Measurements from ENCODE around the gene UGT1A1.

Gene UGT1A1

DNA sequence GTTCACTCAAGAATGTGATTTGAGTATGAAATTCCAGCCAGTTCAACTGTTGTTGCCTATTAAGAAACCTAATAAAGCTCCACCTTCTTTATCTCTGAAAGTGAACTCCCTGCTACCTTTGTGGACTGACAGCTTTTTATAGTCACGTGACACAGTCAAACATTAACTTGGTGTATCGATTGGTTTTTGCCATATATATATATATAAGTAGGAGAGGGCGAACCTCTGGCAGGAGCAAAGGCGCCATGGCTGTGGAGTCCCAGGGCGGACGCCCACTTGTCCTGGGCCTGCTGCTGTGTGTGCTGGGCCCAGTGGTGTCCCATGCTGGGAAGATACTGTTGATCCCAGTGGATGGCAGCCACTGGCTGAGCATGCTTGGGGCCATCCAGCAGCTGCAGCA is at the start of gene UGT1A1:
Gene UGT1A1, plus strand, starts transcription at position 228 of the 400 bp plus-strand sequence. Its CDS starts 18 bp downstream, at position 246.
- TF ChIP-seq, protein P1, sequence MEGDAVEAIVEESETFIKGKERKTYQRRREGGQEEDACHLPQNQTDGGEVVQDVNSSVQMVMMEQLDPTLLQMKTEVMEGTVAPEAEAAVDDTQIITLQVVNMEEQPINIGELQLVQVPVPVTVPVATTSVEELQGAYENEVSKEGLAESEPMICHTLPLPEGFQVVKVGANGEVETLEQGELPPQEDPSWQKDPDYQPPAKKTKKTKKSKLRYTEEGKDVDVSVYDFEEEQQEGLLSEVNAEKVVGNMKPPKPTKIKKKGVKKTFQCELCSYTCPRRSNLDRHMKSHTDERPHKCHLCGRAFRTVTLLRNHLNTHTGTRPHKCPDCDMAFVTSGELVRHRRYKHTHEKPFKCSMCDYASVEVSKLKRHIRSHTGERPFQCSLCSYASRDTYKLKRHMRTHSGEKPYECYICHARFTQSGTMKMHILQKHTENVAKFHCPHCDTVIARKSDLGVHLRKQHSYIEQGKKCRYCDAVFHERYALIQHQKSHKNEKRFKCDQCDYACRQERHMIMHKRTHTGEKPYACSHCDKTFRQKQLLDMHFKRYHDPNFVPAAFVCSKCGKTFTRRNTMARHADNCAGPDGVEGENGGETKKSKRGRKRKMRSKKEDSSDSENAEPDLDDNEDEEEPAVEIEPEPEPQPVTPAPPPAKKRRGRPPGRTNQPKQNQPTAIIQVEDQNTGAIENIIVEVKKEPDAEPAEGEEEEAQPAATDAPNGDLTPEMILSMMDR (IDR thresholded peaks at IDR 0.05): no peak
- H3K4me3 ChIP-seq: no peak within 1 kb of the TSS
- DNase-seq (ENCODE audit: low spot score): no peak
- H3K27ac ChIP-seq: no peak within 1 kb of the TSS

DNA sequence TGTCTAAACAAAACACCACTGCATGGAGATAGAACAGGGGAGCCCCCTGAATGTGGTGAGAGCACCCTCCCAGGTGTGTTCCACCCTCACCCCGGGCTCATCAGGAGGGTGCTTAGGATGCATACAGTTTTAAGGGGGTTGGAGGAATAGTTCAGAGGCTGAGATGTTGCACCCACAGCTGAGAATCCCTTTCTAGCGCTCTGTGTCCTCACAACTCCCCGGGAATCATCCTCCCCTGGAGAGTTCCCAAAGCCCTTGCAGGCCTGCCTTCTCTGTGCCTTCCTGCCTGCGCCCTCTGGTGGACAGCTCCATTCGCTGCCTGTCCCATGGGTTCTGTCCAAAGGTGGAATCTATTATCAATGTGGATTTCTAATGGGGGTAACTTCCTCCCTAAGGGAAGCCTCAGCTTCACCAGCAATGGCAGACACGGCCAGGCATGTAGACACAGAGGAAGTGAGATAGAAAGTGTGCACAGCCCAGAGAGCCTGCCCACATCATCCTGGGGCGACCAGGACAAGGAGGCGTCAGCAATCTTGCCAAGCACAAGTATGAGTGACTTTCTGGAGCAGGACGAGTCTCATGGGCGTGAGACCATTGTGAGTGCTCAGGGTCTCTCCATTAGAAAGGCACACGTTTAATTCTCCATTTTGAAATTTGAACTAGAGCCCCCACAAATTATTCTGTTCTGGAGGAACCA is 48.6 kb upstream of the UGT1A1 start:
- TF ChIP-seq, protein P1 (IDR thresholded peaks at IDR 0.05): peak; percentile 58
- no peak for DNase-seq (ENCODE audit: low spot score)
- Histone ChIP-seq H3K27ac (no peak overlapping the region), H3K4me3 (no peak overlapping the region)

DNA sequence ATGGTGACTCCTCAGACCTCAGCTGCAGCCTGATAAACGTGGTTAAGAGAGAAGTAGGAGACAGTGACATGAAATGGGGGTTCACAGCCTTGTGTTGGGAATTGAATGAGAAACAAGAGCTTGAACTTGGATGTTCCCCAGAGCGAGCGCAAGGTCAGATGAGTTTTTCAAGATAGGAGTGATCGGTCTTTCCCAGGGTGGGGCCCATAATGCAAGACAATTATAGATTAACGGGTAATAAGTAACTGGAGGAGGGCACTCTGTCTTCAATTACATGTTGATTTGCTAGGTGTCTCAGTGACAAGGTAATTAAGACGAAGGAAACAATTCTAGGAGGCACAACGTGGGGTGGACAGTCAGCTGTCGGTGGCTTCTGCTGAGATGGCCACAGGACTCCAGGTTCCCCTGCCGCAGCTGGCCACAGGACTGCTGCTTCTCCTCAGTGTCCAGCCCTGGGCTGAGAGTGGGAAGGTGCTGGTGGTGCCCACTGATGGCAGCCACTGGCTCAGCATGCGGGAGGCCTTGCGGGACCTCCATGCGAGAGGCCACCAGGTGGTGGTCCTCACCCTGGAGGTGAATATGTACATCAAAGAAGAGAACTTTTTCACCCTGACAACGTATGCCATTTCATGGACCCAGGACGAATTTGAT is 47.3 kb upstream of the UGT1A1 start, which contains the start of gene UGT1A5:
Gene UGT1A5, plus strand, starts transcription at position 297 of the 651 bp plus-strand sequence. Its CDS starts 85 bp downstream, at position 382.
- Histone ChIP-seq H3K4me3 (no peak within 1 kb of the TSS), H3K27ac (no peak within 1 kb of the TSS)
- DNase-seq (ENCODE audit: low spot score): no peak
- TF ChIP-seq, protein P1 (IDR thresholded peaks at IDR 0.05): no peak

DNA sequence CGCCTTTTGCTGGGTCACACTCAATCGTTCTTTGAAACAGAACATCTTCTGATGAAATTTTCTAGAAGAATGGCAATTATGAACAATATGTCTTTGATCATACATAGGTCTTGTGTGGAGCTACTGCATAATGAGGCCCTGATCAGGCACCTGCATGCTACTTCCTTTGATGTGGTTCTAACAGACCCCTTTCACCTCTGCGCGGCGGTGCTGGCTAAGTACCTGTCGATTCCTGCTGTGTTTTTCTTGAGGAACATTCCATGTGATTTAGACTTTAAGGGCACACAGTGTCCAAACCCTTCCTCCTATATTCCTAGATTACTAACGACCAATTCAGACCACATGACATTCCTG is 46.8 kb upstream of the UGT1A1 start:
- TF ChIP-seq, protein P1 (IDR thresholded peaks at IDR 0.05): no peak
- H3K4me3 ChIP-seq: no peak overlapping the region
- H3K27ac ChIP-seq: no peak overlapping the region
- DNase-seq (ENCODE audit: low spot score): no peak

DNA sequence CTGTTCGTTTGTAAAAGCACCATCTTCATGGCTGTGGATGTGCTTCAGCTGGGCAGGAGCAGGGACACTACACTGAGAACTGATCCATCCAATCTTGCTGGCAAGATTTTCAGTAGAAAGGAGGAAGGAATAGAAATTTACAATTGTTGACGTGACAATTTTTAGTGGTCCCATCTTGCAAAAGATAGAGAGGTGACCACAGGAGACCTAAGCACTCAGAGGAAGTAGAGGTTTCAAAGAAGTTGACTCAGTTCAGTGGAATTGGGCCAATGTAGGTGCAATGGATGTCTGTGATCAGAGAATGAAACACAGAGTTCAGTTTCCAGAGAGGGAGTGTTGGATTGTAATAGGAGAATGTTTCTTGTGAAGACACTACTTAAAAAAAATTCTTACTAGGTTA is 45.9 kb upstream of the UGT1A1 start:
- no peak for DNase-seq (ENCODE audit: low spot score)
- TF ChIP-seq, protein P1 (IDR thresholded peaks at IDR 0.05): no peak
- Histone ChIP-seq H3K27ac (no peak overlapping the region), H3K4me3 (no peak overlapping the region)

DNA sequence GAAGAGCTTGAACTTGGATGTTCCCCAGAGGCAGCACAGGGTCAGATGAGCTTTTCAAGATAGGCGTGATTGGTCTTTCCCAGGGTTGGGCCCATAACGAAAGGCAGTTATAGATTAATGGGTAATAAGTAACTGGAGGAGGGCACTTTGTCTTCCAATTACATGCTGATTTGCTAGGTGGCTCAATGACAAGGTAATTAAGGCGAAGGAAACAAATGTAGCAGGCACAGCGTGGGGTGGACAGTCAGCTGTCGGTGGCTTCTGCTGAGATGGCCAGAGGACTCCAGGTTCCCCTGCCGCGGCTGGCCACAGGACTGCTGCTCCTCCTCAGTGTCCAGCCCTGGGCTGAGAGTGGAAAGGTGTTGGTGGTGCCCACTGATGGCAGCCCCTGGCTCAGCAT is 41.5 kb upstream of the UGT1A1 start, which contains the start of gene UGT1A4:
Gene UGT1A4, plus strand, starts transcription at position 185 of the 400 bp plus-strand sequence. Its CDS starts 85 bp downstream, at position 270.
- no peak within 1 kb of the TSS for H3K4me3 ChIP-seq
- TF ChIP-seq, protein P1 (IDR thresholded peaks at IDR 0.05): no peak
- no peak for DNase-seq (ENCODE audit: low spot score)
- H3K27ac ChIP-seq: no peak within 1 kb of the TSS
